NCI-H2107 (cell line): Measurements from ENCODE around the gene MBOAT7.
A peak's percentile ranks its signal among the peaks of the same experiment; 100 is the strongest.

Experiments
- DNase-seq: peaks from one replicate; lab custom pipeline; 2025; lab: John Stamatoyannopoulos, UW

The MBOAT7 gene

GRCh38 chr19:54162241-54162805 is 27.1 kb downstream of the MBOAT7 start:
- DNase-seq = no peak

DNA sequence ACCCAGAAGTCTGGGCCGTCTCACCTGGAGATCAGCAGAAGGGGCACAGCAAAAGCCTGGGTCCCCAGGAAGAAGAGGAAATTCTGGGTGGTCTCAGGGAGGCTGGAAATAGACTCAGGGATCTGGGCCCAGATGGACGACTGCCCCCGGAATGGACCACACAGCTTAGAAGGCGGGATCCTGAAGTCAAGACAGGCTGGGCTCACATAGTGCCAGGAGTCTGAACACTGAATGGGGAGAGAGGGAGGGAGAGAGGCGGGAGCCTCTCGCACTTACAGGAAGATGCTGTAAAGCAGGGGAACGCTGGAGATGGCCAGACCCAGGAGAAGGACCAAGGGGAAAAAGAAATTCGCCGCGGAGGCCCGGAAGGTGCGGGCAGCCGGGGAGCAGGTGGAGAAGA is 28.5 kb downstream of the MBOAT7 start:
- DNase-seq = no peak

DNA sequence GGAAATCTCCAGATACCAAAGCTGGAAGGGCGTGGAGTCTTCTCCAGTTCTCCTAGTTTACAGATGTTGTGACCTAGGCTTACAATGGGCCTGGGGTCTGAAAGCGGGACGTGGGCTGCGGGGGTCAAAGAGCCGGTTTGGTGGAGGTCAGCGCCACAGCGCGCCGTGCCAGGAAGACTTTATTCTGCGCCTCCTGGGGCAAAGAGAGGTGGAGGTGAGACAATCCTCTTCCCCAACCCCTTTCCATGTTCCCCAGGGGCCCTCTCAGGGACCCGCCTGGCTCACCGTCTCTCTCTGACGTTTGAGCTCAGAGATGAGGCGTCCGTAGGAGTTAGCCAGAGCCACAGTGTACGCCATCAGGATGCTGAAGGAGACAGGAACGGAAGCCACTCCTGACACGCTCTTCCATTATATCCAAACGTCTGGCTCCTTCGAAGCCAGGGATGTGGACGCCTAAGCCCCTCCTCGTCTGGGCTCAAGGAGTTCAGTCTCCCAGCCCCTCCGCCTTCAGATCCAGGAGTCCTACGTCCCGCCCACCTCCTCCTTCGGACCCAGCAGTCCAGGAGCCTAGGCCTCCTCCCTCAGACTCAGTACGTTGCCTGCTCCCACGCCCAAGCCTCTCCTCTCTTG is 29.1 kb downstream of the MBOAT7 start:
- DNase-seq = no peak

- peak; percentile 98 for DNase-seq
Measured at GRCh38 chr19:54159352-54160181, 29.8 kb downstream of the MBOAT7 start, which contains the start of gene LENG1. Gene LENG1 (minus strand): TSS chr19:54159721. CDS start chr19:54159695, 26 bp downstream.

GRCh38 chr19:54158812-54159351 is 30.5 kb downstream of the MBOAT7 start:
- DNase-seq = no peak

DNA sequence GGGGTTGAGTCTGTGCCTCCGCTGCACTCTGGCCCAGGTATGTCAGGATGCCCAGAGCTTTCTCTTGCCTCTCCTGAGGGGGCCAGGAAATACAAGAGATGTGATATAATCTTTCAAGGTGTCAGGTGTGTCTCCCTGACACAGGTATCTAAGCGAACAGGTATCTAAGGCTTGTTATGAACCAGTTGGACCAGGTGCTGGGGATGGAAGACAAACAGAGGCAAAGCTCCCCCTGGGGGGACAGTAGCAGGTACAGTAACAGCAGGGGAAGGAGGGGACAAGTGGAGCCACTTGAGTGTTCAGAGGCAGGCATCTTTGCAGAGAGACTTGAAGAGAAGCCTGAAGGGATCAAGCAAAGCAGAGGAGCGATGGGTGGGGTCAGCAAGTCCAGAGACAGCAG is 32.4 kb downstream of the MBOAT7 start:
- no peak for DNase-seq

DNA sequence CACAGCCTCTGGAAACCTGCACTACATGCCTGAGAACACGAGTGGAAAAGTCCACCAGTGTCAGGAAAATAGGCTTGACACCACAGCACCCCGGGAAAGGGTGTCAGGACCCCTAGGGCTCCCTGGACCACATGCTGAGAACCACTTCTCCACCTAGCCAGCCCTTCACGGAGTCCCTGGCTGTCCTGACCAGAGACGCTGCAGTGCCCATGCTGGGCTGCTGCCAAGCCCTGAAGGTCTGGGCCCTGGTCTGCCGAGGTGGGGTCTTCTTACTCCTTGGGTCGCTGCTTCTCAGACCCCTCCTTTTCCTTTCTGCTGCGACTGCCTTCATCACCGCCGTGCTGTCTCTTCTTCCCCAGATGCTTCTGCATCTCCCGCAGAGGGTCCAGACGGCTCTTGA is 32.9 kb downstream of the MBOAT7 start:
- no peak for DNase-seq

DNA sequence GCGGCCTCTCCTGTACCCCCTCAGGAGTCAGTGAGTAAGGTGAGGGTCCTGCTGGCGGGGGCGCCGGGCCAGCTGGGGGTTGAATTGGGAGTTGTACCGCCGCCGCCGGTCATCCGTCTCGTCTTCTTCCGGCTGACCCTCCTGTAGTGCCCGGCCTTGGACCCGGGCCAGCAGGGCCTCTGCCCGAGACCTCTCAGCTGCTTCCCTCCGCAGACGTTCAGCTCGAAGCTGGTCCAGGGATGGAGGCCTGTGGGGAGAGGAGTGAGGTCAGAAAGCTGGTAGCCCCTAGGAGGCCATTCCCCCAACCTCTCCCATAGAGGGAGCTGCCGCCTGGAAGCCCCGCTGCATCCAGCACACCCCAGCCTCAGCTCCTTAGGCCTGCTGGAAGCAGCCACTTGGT is 33.7 kb downstream of the MBOAT7 start:
- DNase-seq = no peak

DNA sequence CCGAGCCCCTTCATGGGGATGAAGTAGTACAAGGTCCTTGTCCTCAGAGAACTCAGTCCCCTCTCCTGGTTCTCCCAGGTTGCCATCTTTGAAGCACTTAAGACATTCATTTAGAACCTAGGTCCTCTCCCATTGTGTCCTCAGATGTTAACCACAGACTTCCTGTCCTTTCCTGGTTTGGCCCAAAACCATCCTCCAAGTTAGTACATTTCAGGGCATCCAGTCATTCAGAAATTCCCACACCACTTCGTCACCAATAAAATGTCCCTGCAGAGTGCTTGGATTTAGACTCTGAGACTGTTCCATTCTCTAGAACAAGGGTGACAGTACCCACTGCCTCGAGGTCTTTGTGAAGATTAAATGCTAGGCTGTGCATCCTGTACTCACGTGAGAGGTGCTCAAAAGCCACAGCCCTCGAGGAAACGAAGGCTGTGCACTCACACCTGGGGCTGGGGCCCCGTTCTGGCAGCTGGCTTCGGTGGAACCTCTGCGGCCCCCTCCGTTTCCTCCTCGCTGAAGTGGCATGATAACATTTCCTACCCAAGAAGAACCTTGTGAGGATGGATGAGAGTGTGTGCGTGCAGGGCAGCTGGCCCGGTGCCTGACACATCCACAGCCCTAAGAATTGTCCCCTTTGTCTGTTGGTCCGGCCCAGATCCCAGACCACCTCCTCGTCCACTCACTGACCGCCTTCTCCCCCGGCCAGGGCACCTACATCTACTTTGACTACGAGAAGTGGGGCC is 34.6 kb downstream of the MBOAT7 start:
- no peak for DNase-seq

- no peak for DNase-seq
Measured at GRCh38 chr19:54153731-54154326, 35.6 kb downstream of the MBOAT7 start.

GRCh38 chr19:54152878-54153524 is 36.4 kb downstream of the MBOAT7 start:
- no peak for DNase-seq

DNA sequence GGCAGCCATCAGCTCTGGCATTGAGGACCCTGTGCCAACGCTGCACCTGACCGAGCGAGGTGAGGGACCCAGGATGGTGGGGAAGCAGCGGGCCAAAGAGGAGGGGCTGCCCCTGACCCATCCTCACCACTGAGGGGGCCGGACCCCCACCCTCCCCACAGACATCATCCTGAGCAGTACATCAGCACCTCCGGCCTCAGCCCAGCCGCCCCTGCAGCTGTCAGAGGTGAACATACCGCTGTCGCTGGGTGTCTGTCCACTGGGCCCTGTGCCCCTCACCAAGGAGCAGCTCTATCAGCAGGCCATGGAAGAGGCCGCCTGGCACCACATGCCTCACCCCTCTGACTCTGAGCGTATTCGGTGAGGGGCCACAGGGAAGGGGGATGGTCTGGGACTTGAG is 37.1 kb downstream of the MBOAT7 start:
- no peak for DNase-seq

DNA sequence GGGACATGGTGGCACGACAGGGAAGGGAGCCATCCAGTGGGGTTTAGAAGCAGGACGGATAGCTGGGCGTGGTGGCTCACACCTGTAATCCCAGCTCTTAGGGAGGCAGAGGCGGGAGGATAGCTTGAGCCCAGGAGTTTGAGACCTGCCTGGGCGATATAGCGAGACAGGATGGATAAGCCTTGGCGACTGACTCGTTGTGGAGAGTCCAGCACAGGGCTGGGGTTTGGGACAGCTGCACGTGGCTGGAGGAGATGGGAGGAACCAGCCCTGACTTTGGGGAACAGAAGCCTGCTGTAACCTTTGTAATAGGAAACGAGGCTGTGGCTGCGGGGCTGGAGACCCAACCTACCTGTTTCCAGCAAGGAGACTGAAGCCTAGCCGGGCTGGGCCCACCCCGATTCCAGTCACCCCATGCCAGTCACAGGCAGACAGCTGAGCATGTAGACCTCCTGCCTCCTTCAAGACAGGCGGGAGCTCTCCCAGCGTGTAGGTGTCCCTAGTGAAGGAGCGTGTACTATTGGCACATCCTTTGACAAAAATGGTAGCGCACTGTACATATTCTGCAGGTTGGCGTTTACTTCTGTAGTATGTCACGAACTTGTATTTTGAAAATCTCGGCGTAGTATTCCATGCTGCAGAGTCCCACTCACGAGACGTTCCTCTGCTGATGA is 37.9 kb downstream of the MBOAT7 start:
- no peak for DNase-seq

DNA sequence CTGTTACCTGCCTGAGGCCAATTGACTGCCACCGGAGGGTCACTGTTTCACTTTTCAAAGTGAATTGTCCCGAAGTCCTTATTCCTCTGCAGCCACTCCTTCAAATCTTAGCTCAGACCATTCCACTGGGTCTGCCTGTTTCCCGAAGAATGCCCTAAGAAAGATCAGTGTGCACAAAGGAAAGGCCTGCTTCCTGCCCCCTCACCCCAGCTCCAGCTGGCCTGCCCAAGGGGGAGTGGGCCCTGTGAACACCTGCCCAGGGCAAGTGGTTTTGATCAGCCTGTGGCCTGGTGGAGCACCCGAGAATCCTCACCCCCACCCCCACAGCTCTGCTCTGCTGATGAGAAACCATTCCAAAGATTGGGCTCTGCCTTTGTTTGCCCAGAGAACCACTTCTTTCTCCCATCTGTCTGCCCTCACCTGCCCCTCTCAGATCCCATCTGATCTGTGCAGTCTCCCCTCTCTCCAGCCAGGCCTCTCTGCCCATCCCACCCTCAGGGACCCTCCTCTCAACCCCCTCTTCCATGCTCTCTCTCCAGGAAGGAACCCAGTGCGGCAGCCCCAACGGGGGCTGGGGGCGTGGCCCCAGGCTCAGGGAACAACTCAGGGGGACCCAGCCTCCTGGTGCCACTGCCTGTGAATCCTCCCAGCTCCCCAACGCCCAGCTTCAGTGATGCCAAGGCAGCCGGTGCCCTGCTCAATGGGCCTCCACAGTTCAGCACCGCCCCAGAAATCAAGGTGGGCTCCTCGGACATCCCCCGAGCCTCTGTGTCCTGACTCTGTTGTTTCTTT is 40.2 kb downstream of the MBOAT7 start:
- DNase-seq = no peak

- no peak for DNase-seq
Measured at GRCh38 chr19:54148158-54148557, 41.2 kb downstream of the MBOAT7 start.

GRCh38 chr19:54147676-54148075 is 41.7 kb downstream of the MBOAT7 start:
- no peak for DNase-seq

GRCh38 chr19:54145541-54146158 is 43.7 kb downstream of the MBOAT7 start:
- DNase-seq = no peak

- no peak for DNase-seq
Measured at GRCh38 chr19:54142166-54142780, 47.1 kb downstream of the MBOAT7 start.

- DNase-seq = no peak
Measured at GRCh38 chr19:54141356-54141755, 48.0 kb downstream of the MBOAT7 start.
